ENCODE measurements around the gene ZFYVE9.
"Not testable (repeated sequence)": the region's sequence is repeated elsewhere in the genome, so short reads cannot be mapped to it uniquely, and the experiment has no call there.

ZFYVE9 gene

GRCh38 chr1:52166996-52167753 is 25.3 kb downstream of the ZFYVE9 start:
- no peak overlapping the region for H3K9ac ChIP-seq (ENCODE audit: low read depth, low read length)
- TF ChIP-seq EZH2 (IDR thresholded peaks at IDR 0.05; ENCODE audit: borderline replicate concordance, low read depth, low read length, severe bottlenecking) (no peak), CTCF (IDR thresholded peaks at IDR 0.05; ENCODE audit: borderline replicate concordance, extremely low read depth, low read length, poor library complexity, severe bottlenecking) (no peak)
- no peak overlapping the region for H2AFZ ChIP-seq (ENCODE audit: low read depth, low read length)
- no peaks in the 10 kb centered on the region for H3K4me1 ChIP-seq (ENCODE audit: insufficient read depth, low read length)
- no peak for DNase-seq
- H3K27ac ChIP-seq (ENCODE audit: low read length) = no peak overlapping the region
- H3K9me3 ChIP-seq (ENCODE audit: insufficient read depth, low read length, severe bottlenecking) = peaks cover 4% of the 10 kb centered on the region
- no peak for ATAC-seq (ENCODE audit: insufficient read depth, low read depth)
- no peaks in the 10 kb centered on the region for H3K27me3 ChIP-seq (ENCODE audit: insufficient read depth, low read length, poor library complexity)
- H3K36me3 ChIP-seq (ENCODE audit: insufficient read depth, low read length) = peaks cover 4% of the 10 kb centered on the region; the same call in 1 of the 2 replicates
- no peak overlapping the region for H3K4me2 ChIP-seq (ENCODE audit: insufficient read depth, low read length)
- peaks cover 15% of the 10 kb centered on the region; the same call in 1 of the 2 replicates for H4K20me1 ChIP-seq (ENCODE audit: insufficient read depth, low read length)
- H3K79me2 ChIP-seq (ENCODE audit: insufficient read depth, low read length) = peaks cover 83% of the 10 kb centered on the region
- H3K4me3 ChIP-seq (ENCODE audit: low read depth in 1 of 2, low read length in 2 of 2) = no peak overlapping the region

- Histone ChIP-seq H3K36me3 (ENCODE audit: insufficient read depth, low read length) (peaks cover 4% of the 10 kb centered on the region; the same call in 1 of the 2 replicates), H2AFZ (ENCODE audit: low read depth, low read length) (no peak overlapping the region), H3K9me3 (ENCODE audit: insufficient read depth, low read length, severe bottlenecking) (peaks cover 4% of the 10 kb centered on the region), H4K20me1 (ENCODE audit: insufficient read depth, low read length) (peaks cover 11% of the 10 kb centered on the region; the same call in 1 of the 2 replicates), H3K4me2 (ENCODE audit: insufficient read depth, low read length) (no peak overlapping the region), H3K27ac (ENCODE audit: low read length) (no peak overlapping the region), H3K27me3 (ENCODE audit: insufficient read depth, low read length, poor library complexity) (no peaks in the 10 kb centered on the region), H3K4me1 (ENCODE audit: insufficient read depth, low read length) (no peaks in the 10 kb centered on the region), H3K4me3 (ENCODE audit: low read depth in 1 of 2, low read length in 2 of 2) (no peak overlapping the region), H3K79me2 (ENCODE audit: insufficient read depth, low read length) (peaks cover 70% of the 10 kb centered on the region), H3K9ac (ENCODE audit: low read depth, low read length) (no peak overlapping the region)
- ATAC-seq (ENCODE audit: insufficient read depth, low read depth) (no peak), DNase-seq (no peak)
- TF ChIP-seq CTCF (IDR thresholded peaks at IDR 0.05; ENCODE audit: borderline replicate concordance, extremely low read depth, low read length, poor library complexity, severe bottlenecking) (no peak), EZH2 (IDR thresholded peaks at IDR 0.05; ENCODE audit: borderline replicate concordance, low read depth, low read length, severe bottlenecking) (no peak)
These were observed 26.6 kb downstream of the ZFYVE9 start for GRCh38 chr1:52168373-52169080.

- not testable (repeated sequence) for H3K4me1 ChIP-seq (ENCODE audit: insufficient read depth, low read length); H3K9ac ChIP-seq (ENCODE audit: low read depth, low read length); H3K4me3 ChIP-seq (ENCODE audit: low read depth in 1 of 2, low read length in 2 of 2); DNase-seq; H3K27me3 ChIP-seq (ENCODE audit: insufficient read depth, low read length, poor library complexity); H3K9me3 ChIP-seq (ENCODE audit: insufficient read depth, low read length, severe bottlenecking); H3K36me3 ChIP-seq (ENCODE audit: insufficient read depth, low read length); H3K4me2 ChIP-seq (ENCODE audit: insufficient read depth, low read length); H2AFZ ChIP-seq (ENCODE audit: low read depth, low read length); H3K27ac ChIP-seq (ENCODE audit: low read length); ATAC-seq (ENCODE audit: insufficient read depth, low read depth); H4K20me1 ChIP-seq (ENCODE audit: insufficient read depth, low read length)
- H3K79me2 ChIP-seq (ENCODE audit: insufficient read depth, low read length) = peaks cover 45% of the 10 kb centered on the region
These were observed 29.3 kb downstream of the ZFYVE9 start for GRCh38 chr1:52171149-52171548.

GRCh38 chr1:52179073-52179472 is 37.2 kb downstream of the ZFYVE9 start:
- Histone ChIP-seq H3K27ac (ENCODE audit: low read length) (no peak overlapping the region), H3K4me1 (ENCODE audit: insufficient read depth, low read length) (no peaks in the 10 kb centered on the region), H4K20me1 (ENCODE audit: insufficient read depth, low read length) (no peaks in the 10 kb centered on the region), H3K79me2 (ENCODE audit: insufficient read depth, low read length) (peaks cover 39% of the 10 kb centered on the region), H2AFZ (ENCODE audit: low read depth, low read length) (no peak overlapping the region), H3K4me2 (ENCODE audit: insufficient read depth, low read length) (no peak overlapping the region), H3K27me3 (ENCODE audit: insufficient read depth, low read length, poor library complexity) (no peaks in the 10 kb centered on the region), H3K36me3 (ENCODE audit: insufficient read depth, low read length) (no peaks in the 10 kb centered on the region), H3K4me3 (ENCODE audit: low read depth in 1 of 2, low read length in 2 of 2) (no peak overlapping the region), H3K9me3 (ENCODE audit: insufficient read depth, low read length, severe bottlenecking) (no peaks in the 10 kb centered on the region), H3K9ac (ENCODE audit: low read depth, low read length) (no peak overlapping the region)
- ATAC-seq (ENCODE audit: insufficient read depth, low read depth) = no peak
- TF ChIP-seq EZH2 (IDR thresholded peaks at IDR 0.05; ENCODE audit: borderline replicate concordance, low read depth, low read length, severe bottlenecking) (no peak), CTCF (IDR thresholded peaks at IDR 0.05; ENCODE audit: borderline replicate concordance, extremely low read depth, low read length, poor library complexity, severe bottlenecking) (no peak)
- DNase-seq = no peak

All from DND-41 (cell line).